ENCODE measurements around the gene SELP. TPM values are rescaled to one million over a fixed set of nuclear protein-coding genes. Genes with fewer than 3 reads are reported as not detected.

Gene SELP
- total RNA-seq, 1 donor from 2014 or later, result not detected

DNA sequence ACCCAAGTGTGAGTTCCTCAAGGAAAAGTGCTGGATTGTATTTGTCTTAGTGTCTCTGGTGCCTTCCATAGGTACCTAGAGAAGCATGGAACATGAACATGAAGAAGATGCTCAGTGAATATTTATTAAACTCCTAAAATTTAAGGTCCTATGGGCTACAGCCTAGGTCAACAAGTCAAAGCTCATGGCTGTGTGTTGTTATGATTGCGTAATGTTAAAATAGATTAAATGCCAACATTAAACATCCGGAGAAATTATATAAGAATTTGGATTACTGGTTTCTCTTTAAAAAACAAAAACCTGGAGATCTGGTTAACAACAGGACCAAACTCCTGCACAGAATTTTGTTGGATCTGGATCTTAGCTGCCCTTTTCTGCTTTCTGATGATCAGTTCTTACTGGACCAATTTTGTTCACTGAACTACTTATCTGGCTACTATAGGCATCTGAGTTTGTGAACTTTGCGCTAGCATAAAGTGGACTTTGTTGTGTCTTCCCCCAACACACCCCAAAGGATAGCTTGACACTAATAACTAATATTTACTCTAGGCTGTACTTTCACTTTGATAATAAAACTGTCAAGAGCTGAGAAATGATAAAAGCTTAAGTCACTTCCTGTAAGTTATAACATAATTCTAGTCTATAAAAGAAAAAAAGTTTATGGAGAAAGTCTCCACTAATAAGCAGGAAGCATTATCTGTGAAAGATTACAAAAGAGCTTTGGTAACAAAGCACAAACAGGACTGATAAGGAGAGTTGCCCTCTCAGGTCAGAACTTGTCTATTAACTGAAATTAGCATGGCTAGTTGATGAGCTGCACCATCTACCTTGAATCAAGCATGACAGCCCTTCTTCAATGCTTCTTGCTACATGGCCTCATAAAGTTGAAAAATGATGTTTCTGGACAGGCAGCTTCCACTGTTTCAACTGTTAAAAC lies 64.3 kb downstream of the SELP start:
- Histone ChIP-seq H2AFZ (ENCODE audit: low read depth, low read length) (no peak overlapping the region), H3K36me3 (ENCODE audit: insufficient read depth, low read length) (no peaks in the 10 kb centered on the region), H3K4me1 (ENCODE audit: insufficient read depth, low read length) (no peaks in the 10 kb centered on the region), H3K27me3 (ENCODE audit: insufficient read depth, low read length) (peaks cover 5% of the 10 kb centered on the region), H3K9ac (ENCODE audit: low read length) (no peak overlapping the region), H3K79me2 (ENCODE audit: insufficient read depth, low read length) (no peaks in the 10 kb centered on the region), H3K4me2 (ENCODE audit: low read length) (no peak overlapping the region), H3K9me3 (ENCODE audit: insufficient read depth, low read depth, low read length) (no peaks in the 10 kb centered on the region), H3K27ac (ENCODE audit: low read depth, low read length) (no peak overlapping the region), H4K20me1 (ENCODE audit: insufficient read depth, low read length) (no peaks in the 10 kb centered on the region), H3K4me3 (ENCODE audit: insufficient read depth, low read depth, low read length) (no peak overlapping the region)
- FAIRE-seq (no peak), DNase-seq (ENCODE audit: low read depth) (no peak)
- no peaks in the 10 kb centered on the region for H3K4me1 Mint-ChIP-seq (ENCODE audit: low read depth, unreplicated experiment)
- no peak for TF ChIP-seq CTCF (IDR thresholded peaks at IDR 0.05; ENCODE audit: insufficient read depth, low read depth, low read length)
- no peak for TF ChIP-seq EZH2 (IDR thresholded peaks at IDR 0.05; ENCODE audit: insufficient read depth, low read length)
- no peaks in the 10 kb centered on the region for H3K27me3 Mint-ChIP-seq (ENCODE audit: low read depth, unreplicated experiment)
- no peak overlapping the region for H3K27ac Mint-ChIP-seq (ENCODE audit: unreplicated experiment)
- H3K36me3 Mint-ChIP-seq (ENCODE audit: low read depth, unreplicated experiment), result no peaks in the 10 kb centered on the region
- peaks cover 5% of the 10 kb centered on the region for H3K9me3 Mint-ChIP-seq (ENCODE audit: unreplicated experiment)
- no peak overlapping the region for H3K4me3 Mint-ChIP-seq (ENCODE audit: unreplicated experiment)

DNA sequence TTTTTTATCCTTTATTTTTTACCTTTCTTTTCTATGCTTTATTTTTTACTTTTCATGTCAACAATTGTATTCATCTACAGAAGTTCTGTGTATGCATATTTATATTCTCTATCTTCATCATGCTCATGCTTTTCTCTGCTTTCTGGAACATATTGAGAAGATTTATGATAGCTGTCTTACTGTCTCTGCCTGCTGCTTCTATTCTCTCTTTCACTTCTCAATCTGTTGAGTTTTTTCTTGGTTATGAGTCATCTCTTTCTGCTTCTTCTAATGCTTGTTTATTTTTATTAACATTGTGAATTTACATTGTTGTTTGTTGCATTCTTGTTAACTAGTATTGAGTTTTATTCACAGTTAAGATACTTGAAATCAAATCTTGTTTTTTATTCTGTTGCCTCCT lies 66.3 kb downstream of the SELP start:
- Mint-ChIP-seq H3K27ac (ENCODE audit: unreplicated experiment) (no peak overlapping the region), H3K9me3 (ENCODE audit: unreplicated experiment) (peaks cover 5% of the 10 kb centered on the region), H3K36me3 (ENCODE audit: low read depth, unreplicated experiment) (no peaks in the 10 kb centered on the region), H3K27me3 (ENCODE audit: low read depth, unreplicated experiment) (no peaks in the 10 kb centered on the region), H3K4me1 (ENCODE audit: low read depth, unreplicated experiment) (no peaks in the 10 kb centered on the region), H3K4me3 (ENCODE audit: unreplicated experiment) (no peak overlapping the region)
- TF ChIP-seq EZH2 (IDR thresholded peaks at IDR 0.05; ENCODE audit: insufficient read depth, low read length), result no peak
- TF ChIP-seq CTCF (IDR thresholded peaks at IDR 0.05; ENCODE audit: insufficient read depth, low read depth, low read length), result no peak
- no peaks in the 10 kb centered on the region for H3K4me1 ChIP-seq (ENCODE audit: insufficient read depth, low read length)
- H3K27me3 ChIP-seq (ENCODE audit: insufficient read depth, low read length), result peaks cover 3% of the 10 kb centered on the region
- H3K4me3 ChIP-seq (ENCODE audit: insufficient read depth, low read depth, low read length), result no peak overlapping the region
- no peaks in the 10 kb centered on the region for H3K9me3 ChIP-seq (ENCODE audit: insufficient read depth, low read depth, low read length)
- DNase-seq (ENCODE audit: low read depth) (no peak), FAIRE-seq (no peak)
- no peak overlapping the region for H3K27ac ChIP-seq (ENCODE audit: low read depth, low read length)
- H2AFZ ChIP-seq (ENCODE audit: low read depth, low read length), result no peak overlapping the region
- no peaks in the 10 kb centered on the region for H3K79me2 ChIP-seq (ENCODE audit: insufficient read depth, low read length)
- H3K36me3 ChIP-seq (ENCODE audit: insufficient read depth, low read length), result no peaks in the 10 kb centered on the region
- H3K4me2 ChIP-seq (ENCODE audit: low read length), result no peak overlapping the region
- H4K20me1 ChIP-seq (ENCODE audit: insufficient read depth, low read length), result no peaks in the 10 kb centered on the region
- no peak overlapping the region for H3K9ac ChIP-seq (ENCODE audit: low read length)

All from astrocyte (in vitro differentiated cells and primary cell).